NCI-H510A (cell line): Measurements from ENCODE around the gene ACAA1.
"Not testable (repeated sequence)": the region's sequence is repeated elsewhere in the genome, so short reads cannot be mapped to it uniquely, and the experiment has no call there.

Experiments
- DNase-seq: peaks from one replicate; lab custom pipeline; 2025; lab: John Stamatoyannopoulos, UW

ACAA1 gene

GRCh38 chr3:38154033-38154494, 17.1 kb upstream of the ACAA1 start:
- DNase-seq, result no peak

DNA sequence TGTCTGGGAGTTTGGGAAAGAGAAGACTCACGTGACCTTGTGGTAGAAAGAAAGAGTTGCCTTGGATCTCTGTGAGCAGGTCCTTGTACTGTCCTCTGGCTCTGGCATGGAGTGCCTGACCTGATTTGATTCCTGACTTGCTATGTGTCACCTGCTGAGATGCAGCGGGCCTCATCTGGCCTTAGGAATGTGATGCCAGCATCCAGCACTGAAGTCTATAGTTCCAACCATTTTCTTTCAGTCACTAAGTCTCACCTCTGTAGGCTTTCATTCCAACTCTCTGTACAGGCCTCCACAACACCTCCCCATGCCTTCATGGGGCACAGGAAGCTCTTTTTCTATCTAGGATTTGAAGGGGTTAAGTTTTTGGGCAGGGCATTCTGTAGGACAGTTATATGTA, 16.3 kb upstream of the ACAA1 start:
- no peak for DNase-seq

DNA sequence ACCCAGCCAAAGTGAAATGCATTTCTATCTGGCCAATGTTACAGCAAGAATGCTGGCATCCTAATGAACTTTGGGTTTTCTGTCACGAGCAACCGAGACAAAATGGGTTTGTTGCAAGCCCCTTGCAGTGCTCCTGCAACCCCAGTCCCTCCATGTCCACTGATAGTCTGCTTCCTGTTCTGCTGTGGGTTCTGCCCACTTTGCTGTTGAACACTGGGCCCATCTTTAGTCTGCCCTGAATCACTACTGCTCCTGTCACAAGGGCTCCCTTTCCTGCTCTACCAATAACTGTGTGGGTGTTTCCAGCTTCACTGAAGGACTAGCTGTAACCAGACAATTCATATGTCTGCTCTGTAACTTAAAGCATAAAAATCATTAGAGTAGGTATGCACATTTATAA, 15.7 kb upstream of the ACAA1 start:
- DNase-seq, result no peak

GRCh38 chr3:38151667-38152265, 14.8 kb upstream of the ACAA1 start:
- DNase-seq, result no peak

DNA sequence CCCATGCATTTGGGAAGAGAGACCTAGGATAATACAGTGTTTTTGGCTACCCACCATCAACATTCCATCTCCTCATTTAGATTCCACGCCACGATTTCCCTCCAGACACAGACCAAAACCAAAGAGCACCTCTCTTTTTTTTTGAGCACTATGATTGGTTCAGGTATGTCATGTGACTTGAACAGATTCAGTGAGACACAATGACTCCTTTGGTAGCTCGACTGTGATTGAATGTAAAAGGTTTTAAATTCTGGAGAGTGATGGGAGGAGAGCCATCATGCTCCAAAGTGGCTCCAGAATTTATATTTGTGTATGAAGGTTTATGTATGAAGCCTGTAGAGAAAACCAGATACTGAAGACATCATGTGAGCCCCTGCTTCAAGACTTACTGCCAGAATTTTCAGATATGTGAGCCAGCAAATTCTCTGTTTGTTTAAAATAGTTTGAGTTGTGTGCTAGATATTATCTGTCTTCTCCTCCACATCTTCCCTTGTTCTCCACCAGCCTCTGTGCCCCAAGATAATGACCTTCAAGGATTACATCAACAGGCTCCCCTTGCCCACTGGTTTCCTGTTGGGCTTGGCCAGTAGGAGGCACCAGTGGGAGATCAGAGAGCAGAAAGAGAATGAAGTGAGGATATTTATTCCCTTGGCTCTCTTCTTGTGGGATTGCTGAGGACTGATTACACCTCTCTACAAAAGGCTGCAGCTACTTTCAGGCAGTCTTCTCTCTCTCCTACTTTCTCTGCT, 14.0 kb upstream of the ACAA1 start:
- no peak for DNase-seq

DNA sequence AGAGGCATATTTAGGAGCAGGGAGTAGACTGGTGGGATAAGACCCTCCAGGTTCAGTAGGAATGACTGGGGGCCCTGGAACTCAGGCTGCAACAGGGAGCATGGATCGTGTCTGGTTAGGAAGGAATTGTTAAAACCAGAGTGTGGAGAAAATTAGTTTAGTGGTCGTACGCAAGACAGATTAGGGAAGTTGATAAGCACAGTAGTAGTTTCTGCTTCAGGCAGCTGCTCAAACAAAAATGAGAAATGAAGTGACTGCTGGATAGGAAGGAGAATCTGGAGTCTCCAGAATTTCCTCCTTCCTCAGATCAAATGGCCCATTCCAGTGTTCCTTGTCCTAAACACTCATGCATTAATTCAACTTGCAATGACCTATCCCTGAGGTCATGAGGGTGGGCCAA, 12.8 kb upstream of the ACAA1 start:
- no peak for DNase-seq

GRCh38 chr3:38148311-38148882, 11.5 kb upstream of the ACAA1 start:
- no peak for DNase-seq

DNA sequence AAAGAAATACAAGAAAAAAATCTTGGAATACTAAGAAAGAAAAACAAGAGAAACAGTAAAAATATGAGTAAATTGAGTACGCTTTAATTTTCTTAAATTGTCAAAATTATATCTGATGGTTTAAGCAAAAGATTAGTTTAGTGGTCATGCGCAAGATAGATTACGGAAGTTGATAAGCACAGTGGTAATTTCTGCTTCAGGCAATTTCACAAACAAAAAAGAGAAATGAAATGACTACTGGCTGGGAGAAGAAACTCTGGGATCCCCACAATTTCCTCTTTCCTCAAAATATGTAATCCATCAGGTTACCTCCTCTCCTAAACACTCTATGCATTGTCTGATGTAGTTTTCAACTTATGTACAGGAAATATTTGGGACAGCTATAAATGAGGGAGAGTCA, 10.5 kb upstream of the ACAA1 start:
- DNase-seq, result no peak

DNA sequence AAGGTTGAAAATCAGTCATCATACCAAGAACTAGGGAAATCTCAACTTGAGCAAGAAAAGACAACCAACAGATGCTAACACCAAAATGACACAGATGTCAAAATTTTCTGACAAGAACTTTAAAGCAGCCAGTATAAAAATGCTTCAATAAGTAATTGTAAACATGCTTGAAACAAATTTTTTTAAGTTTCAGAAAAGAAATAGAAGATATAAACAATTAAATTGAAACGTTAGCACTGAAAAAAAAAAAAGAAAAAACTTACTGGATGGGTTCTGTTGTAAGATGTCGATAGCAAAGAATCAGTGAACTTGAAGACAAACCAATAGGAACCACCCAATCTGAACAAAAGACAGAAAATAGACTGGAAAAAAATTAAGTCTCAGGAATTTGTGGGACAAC, 9.6 kb upstream of the ACAA1 start:
- no peak for DNase-seq

GRCh38 chr3:38143511-38143910, 6.6 kb upstream of the ACAA1 start:
- no peak for DNase-seq

- no peak for DNase-seq
Measured at GRCh38 chr3:38142959-38143358, 6.0 kb upstream of the ACAA1 start.

DNA sequence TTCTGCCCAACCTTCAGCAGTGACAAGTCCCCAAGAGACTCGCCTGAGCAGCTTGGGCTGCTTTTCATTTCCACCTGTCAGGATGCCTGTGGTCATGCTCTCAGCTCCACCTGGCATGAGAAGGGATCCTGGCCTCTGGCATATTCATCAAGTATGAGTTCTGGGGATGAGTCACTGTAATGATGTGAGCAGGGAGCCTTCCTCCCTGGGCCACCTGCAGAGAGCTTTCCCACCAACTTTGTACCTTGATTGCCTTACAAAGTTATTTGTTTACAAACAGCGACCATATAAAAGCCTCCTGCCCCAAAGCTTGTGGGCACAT, 5.0 kb upstream of the ACAA1 start:
- DNase-seq, result no peak

DNA sequence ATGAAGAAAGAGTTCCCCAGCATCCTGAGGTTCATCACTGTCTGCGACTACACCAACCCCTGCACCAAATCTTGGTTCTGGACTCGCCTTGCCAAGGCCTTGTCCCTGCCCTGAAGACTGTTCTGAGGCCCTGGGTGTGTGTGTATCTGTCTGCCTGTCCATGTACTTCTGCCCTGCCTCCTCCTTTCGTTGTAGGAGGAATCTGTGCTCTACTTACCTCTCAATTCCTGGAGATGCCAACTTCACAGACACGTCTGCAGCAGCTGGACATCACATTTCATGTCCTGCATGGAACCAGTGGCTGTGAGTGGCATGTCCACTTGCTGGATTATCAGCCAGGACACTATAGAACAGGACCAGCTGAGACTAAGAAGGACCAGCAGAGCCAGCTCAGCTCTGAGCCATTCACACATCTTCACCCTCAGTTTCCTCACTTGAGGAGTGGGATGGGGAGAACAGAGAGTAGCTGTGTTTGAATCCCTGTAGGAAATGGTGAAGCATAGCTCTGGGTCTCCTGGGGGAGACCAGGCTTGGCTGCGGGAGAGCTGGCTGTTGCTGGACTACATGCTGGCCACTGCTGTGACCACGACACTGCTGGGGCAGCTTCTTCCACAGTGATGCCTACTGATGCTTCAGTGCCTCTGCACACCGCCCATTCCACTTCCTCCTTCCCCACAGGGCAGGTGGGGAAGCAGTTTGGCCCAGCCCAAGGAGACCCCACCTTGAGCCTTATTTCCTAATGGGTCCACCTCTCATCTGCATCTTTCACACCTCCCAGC, 4.4 kb upstream of the ACAA1 start:
- DNase-seq, result no peak

- no peak for DNase-seq
Measured at GRCh38 chr3:38140326-38141172, 3.6 kb upstream of the ACAA1 start.

GRCh38 chr3:38139652-38140051, 2.7 kb upstream of the ACAA1 start:
- DNase-seq, result no peak

- DNase-seq, result no peak
Measured at GRCh38 chr3:38139191-38139590, 2.3 kb upstream of the ACAA1 start.

DNA sequence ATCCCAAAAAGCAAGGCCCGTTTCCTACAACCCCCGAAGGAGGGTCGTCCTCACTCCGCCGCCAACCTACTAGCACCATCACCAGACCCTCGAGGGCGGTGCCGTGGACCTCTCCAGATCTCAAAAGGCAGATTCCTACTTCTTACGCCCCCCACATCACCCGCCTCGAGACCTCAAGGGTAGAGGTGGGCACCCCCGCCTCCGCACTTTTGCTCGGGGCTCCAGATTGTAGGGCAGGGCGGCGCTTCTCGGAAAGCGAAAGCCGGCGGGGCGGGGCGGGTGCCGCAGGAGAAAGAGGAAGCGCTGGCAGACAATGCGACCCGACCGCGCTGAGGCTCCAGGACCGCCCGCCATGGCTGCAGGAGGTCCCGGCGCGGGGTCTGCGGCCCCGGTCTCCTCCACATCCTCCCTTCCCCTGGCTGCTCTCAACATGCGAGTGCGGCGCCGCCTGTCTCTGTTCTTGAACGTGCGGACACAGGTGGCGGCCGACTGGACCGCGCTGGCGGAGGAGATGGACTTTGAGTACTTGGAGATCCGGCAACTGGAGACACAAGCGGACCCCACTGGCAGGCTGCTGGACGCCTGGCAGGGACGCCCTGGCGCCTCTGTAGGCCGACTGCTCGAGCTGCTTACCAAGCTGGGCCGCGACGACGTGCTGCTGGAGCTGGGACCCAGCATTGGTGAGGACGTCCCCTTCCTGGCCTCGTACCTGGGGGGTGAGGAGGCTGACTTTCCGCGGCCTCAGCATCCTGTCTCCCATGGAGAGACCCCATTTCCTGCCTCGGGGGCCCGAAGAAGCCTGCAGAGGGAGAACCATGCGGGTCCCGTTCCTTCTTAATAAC, 1.6 kb upstream of the ACAA1 start, which contains the start of gene MYD88:
MYD88 (plus strand) TSS at position 313 of the 842 bp plus-strand sequence; CDS start at position 353, 40 bp downstream.
- DNase-seq, result peak; percentile 58

GRCh38 chr3:38137615-38138348, 855 bp upstream of the ACAA1 start:
- DNase-seq, result no peak

- no peak for DNase-seq
Measured at GRCh38 chr3:38136393-38136776, 542 bp downstream of the ACAA1 start.

DNA sequence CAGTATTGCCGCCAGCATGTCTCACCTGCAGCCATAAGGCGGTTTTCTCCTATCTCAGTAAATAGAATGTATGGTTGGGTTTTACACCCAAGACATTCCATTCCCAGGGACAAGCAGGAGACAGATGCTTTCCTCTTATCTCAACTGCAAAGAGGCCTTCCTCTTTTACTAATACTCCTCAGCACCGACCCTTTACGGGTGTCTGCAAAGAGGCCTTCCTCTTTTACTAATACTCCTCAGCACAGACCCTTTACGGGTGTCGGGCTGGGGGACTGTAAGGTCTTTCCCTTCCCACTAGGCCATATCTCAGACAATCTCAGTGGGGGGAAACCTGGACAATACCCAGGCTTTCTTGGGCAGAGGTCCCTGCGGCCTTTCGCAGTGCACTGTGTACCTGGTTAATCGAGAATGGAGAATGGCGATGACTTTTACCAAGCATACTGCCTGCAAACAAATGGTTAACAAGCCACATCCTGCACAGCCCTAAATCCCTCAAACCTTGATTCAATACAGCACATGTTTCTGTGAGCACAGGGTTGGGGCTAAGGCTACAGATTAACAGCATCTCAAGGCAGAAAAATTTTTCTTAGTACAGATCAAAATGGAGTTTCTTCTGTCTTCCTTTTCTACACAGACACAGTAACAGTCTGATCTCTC, 1.2 kb downstream of the ACAA1 start:
- DNase-seq, result not testable (repeated sequence)
